A549 (cell line): ENCODE data around the gene IL12B. TPM values are rescaled to one million over a fixed set of nuclear protein-coding genes. Genes with fewer than 3 reads are reported as not detected.

Experiments used
- CBX8 ChIP-seq: fragments of 200-600 bp; sonication (generic); IDR thresholded peaks from 2 replicates; pipeline ENCODE4 v1.6.1; 2016
- CHD2 ChIP-seq: fragments of 150-350 bp; IDR thresholded peaks from 2 replicates; pipeline ENCODE4 v1.6.1; 2014; ENCODE audit warnings: low read length; ENCODE audit not compliant: partially characterized antibody
- CHD4 ChIP-seq: fragments of 200-600 bp; sonication (generic); IDR thresholded peaks from 2 replicates; pipeline ENCODE4 v1.6.1; 2016; ENCODE audit warnings: antibody characterized with exemption, mild to moderate bottlenecking, borderline replicate concordance
- E2F6 ChIP-seq: IDR thresholded peaks from 2 replicates; pipeline ENCODE4 v1.6.1; 2012; ENCODE audit warnings: low read depth, borderline replicate concordance
- EHF ChIP-seq: fragments of 250-450 bp; sonication (Bioruptor Pico); IDR thresholded peaks from 2 replicates; pipeline ENCODE4 v1.5.0; 2020; ENCODE audit warnings: mild to moderate bottlenecking
- FOSB ChIP-seq: fragments of 250-450 bp; sonication (Bioruptor Pico); IDR thresholded peaks from 2 replicates; pipeline ENCODE4 v1.5.0; 2020; ENCODE audit warnings: mild to moderate bottlenecking, moderate library complexity
- FOSL2 ChIP-seq, 2 experiments: fragments of 450-650 bp in 1 of 2; fragments of >200 bp in 1 of 2; sonication (Bioruptor Twin) in 1 of 2; formaldehyde crosslinking; IDR thresholded peaks; 2 replicates each; pipeline versions ENCODE4 v1.5.0 to v1.6.1; 2016 to 2020; ENCODE audit warnings: mild to moderate bottlenecking in 1 of 2, moderate library complexity in 1 of 2
- FOXS1 ChIP-seq: fragments of 250-450 bp; sonication (Bioruptor Pico); IDR thresholded peaks from 2 replicates; pipeline ENCODE4 v1.5.0; 2020; ENCODE audit warnings: mild to moderate bottlenecking, moderate library complexity
- HMGXB4 ChIP-seq: fragments of 250-450 bp; sonication (Bioruptor Pico); IDR thresholded peaks from 2 replicates; pipeline ENCODE4 v1.5.0; 2021; ENCODE audit warnings: mild to moderate bottlenecking, moderate library complexity, borderline replicate concordance
- JUN ChIP-seq, 2 experiments: fragments of >200 bp; sonication (Bioruptor Twin); formaldehyde crosslinking; IDR thresholded peaks; 2 replicates in 1 of 2; 3 replicates in 1 of 2; pipeline ENCODE4 v1.6.1; 2016 to 2017
- KDM5A ChIP-seq: fragments of 200-600 bp; sonication (generic); IDR thresholded peaks from 2 replicates; pipeline ENCODE4 v1.6.1; 2016; ENCODE audit warnings: antibody characterized with exemption, mild to moderate bottlenecking
- MAFK ChIP-seq: fragments of 450-650 bp; IDR thresholded peaks from 2 replicates; pipeline ENCODE4 v1.6.1; 2014; ENCODE audit not compliant: partially characterized antibody
- MAZ ChIP-seq: fragments of 150-350 bp; IDR thresholded peaks from 2 replicates; pipeline ENCODE4 v1.6.1; 2014; ENCODE audit warnings: antibody characterized with exemption, low read depth, low read length, borderline replicate concordance
- MYC ChIP-seq: IDR thresholded peaks from 2 replicates; pipeline ENCODE4 v1.6.1; 2012; ENCODE audit warnings: mild to moderate bottlenecking, inconsistent platforms, low read length, improper control_type of control experiment, borderline replicate concordance
- NPAS2 ChIP-seq: fragments of 250-450 bp; sonication (Bioruptor Pico); IDR thresholded peaks from 2 replicates; pipeline ENCODE4 v1.8.0; 2022; ENCODE audit warnings: mild to moderate bottlenecking, moderate library complexity, borderline replicate concordance
- POLR2A ChIP-seq: IDR thresholded peaks from 2 replicates; pipeline ENCODE4 v1.6.1; 2012; ENCODE audit warnings: mild to moderate bottlenecking, low read length
- RARB ChIP-seq: fragments of 250-450 bp; sonication (Bioruptor Pico); IDR thresholded peaks from 2 replicates; pipeline ENCODE4 v1.8.0; 2021; ENCODE audit warnings: mild to moderate bottlenecking, moderate library complexity
- RFX5 ChIP-seq: fragments of 450-650 bp; IDR thresholded peaks from 2 replicates; pipeline ENCODE4 v1.7.1; 2014; ENCODE audit warnings: antibody characterized with exemption, mild to moderate bottlenecking, moderate library complexity
- ZFP36 ChIP-seq: fragments of 450-650 bp; IDR thresholded peaks from 2 replicates; pipeline ENCODE4 v1.6.1; 2014; ENCODE audit warnings: borderline replicate concordance; ENCODE audit not compliant: partially characterized antibody
- ZSCAN20 ChIP-seq: fragments of 250-450 bp; sonication (Bioruptor Pico); IDR thresholded peaks from 2 replicates; pipeline ENCODE4 v1.8.0; 2022; ENCODE audit warnings: mild to moderate bottlenecking, moderate library complexity
- polyA plus RNA-seq, 4 experiments: library from polyadenylated mRNA; depleted of rRNA in 3 of 4; stranded (reverse); fragments of >200 nt; fragmentation: RNase III in 1 of 4; extraction: RNeasy Plus Mini Kit Qiagen cat#74134 plus additional on column Dnase treatment in 1 of 4; gene quantifications; 2 replicates in 3 of 4; 3 replicates in 1 of 4; pipeline ENCODE4 v1.2.3, GENCODE V29; 2011 to 2017
- TF ChIP-seq, protein P1 (sequence below): fragments of 150-350 bp; IDR thresholded peaks from 2 replicates; pipeline ENCODE4 v1.6.1; 2014; ENCODE audit warnings: low read depth, mild to moderate bottlenecking, low read length
- TF ChIP-seq, protein P2 (sequence below): IDR thresholded peaks from 2 replicates; pipeline ENCODE4 v1.6.1; 2012
- TF ChIP-seq, protein P3 (sequence below): fragments of 250-450 bp; sonication (Bioruptor Pico); IDR thresholded peaks from 2 replicates; pipeline ENCODE4 v1.5.0; 2020; ENCODE audit warnings: low read depth, mild to moderate bottlenecking, moderate library complexity

IL12B gene
- polyA plus RNA-seq, 2 of the 4 experiments (the other 2 are of a cell fraction) = 0.08 to 0.09 TPM

DNA sequence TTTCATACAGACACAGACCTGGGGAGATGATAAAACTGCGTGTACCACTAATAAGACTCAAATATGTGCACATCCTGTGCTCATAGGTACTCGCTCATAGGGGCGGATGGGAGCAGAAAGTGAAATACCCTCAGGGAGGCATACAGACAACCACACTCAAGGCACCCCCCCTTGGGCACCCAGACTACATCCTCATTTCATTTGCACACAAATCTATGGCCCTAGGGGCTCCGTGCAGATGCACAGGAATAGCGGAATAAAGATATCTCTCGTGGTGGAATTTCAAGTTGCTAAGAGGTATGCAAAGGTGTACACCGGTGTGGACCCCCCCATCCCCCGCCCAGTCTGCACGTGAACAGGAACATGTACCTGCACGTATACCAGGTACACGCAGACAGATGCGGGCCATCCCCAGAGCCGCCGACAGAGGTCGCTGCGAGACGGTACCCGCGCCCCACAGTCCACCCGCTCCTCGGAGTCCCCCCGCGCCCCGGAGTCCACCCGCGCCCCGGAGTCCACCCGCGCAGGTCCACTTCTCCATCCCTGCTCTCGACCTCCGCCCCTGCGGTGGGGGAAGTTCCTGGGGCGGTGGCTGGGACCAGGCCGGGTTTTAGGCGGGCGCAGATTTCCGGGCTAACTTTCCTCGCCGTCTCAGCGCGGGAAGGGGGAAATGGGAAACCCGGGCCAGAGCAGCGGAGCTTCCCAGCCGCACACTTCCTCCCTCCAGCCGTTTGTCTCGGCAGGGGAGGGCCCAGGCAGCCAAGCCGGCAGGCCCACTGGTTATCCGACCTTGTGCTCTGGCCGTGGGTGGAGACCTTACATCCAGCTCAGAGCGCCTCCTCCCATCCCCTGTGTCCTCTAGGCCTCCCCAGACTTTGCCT is 1.0 kb upstream of the IL12B start (continued):
- TF ChIP-seq FOSL2 (IDR thresholded peaks at IDR 0.05) = no peak
- TF ChIP-seq FOSL2 (CRISPR knock-in tag; IDR thresholded peaks at IDR 0.05) = no peak
- TF ChIP-seq RARB = no peak
- TF ChIP-seq FOXS1 = no peak
- TF ChIP-seq ZFP36 = no peak
- TF ChIP-seq, protein P1, sequence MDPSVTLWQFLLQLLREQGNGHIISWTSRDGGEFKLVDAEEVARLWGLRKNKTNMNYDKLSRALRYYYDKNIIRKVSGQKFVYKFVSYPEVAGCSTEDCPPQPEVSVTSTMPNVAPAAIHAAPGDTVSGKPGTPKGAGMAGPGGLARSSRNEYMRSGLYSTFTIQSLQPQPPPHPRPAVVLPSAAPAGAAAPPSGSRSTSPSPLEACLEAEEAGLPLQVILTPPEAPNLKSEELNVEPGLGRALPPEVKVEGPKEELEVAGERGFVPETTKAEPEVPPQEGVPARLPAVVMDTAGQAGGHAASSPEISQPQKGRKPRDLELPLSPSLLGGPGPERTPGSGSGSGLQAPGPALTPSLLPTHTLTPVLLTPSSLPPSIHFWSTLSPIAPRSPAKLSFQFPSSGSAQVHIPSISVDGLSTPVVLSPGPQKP = no peak
- no peak for TF ChIP-seq CBX8
- TF ChIP-seq, protein P2, sequence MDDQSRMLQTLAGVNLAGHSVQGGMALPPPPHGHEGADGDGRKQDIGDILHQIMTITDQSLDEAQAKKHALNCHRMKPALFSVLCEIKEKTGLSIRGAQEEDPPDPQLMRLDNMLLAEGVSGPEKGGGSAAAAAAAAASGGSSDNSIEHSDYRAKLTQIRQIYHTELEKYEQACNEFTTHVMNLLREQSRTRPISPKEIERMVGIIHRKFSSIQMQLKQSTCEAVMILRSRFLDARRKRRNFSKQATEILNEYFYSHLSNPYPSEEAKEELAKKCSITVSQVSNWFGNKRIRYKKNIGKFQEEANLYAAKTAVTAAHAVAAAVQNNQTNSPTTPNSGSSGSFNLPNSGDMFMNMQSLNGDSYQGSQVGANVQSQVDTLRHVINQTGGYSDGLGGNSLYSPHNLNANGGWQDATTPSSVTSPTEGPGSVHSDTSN = no peak
- no peak for TF ChIP-seq ZSCAN20 (CRISPR knock-in tag)
- TF ChIP-seq MAFK = no peak
- TF ChIP-seq, protein P3, sequence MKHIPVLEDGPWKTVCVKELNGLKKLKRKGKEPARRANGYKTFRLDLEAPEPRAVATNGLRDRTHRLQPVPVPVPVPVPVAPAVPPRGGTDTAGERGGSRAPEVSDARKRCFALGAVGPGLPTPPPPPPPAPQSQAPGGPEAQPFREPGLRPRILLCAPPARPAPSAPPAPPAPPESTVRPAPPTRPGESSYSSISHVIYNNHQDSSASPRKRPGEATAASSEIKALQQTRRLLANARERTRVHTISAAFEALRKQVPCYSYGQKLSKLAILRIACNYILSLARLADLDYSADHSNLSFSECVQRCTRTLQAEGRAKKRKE (CRISPR knock-in tag) = no peak
- TF ChIP-seq MAZ = no peak
- TF ChIP-seq CHD2 = no peak
- TF ChIP-seq MYC = no peak
- TF ChIP-seq FOSB (CRISPR knock-in tag) = no peak
- no peak for TF ChIP-seq CHD4
- TF ChIP-seq RFX5 = no peak
- TF ChIP-seq EHF (CRISPR knock-in tag) = no peak
- peak; percentile 80 for TF ChIP-seq E2F6
- TF ChIP-seq HMGXB4 (CRISPR knock-in tag) = peak; percentile 76; the same call in 1 of the 2 replicates
- TF ChIP-seq JUN (IDR thresholded peaks at IDR 0.05) = 0 out of 5 replicates have a peak, but pooled peaks of 1 of the 2 experiments have one; percentile 49
- no peak for TF ChIP-seq KDM5A
- no peak for TF ChIP-seq POLR2A
- no peak for TF ChIP-seq NPAS2 (CRISPR knock-in tag)
